Activated CD4-positive, alpha-beta T cell treated with anti-CD3 and anti-CD28 coated beads for 36 hours (primary cell): ENCODE measurements around the gene RHOT2. TPM values are rescaled to one million over a fixed set of nuclear protein-coding genes. Genes with fewer than 3 reads are reported as not detected.

Source experiments
- ATAC-seq: fragments of 200-7000 bp; cut with Tn5 transposase; one replicate; pipeline ENCODE4 v1.10.0; 2021; ENCODE audit warnings: mild to moderate bottlenecking, moderate library complexity
- CTCF ChIA-PET: fragments of 350-600 bp; sonication (Branson Sonifier 250); formaldehyde crosslinking; loops from one replicate; lab custom pipeline; 2021; ENCODE audit warnings: antibody characterized with exemption; lab: Charles Lee
- POLR2A ChIA-PET: fragments of 350-600 bp; sonication (Branson Sonifier 250); formaldehyde crosslinking; loops from one replicate; lab custom pipeline; 2021; ENCODE audit warnings: antibody characterized with exemption, inconsistent platforms; lab: Charles Lee
- DNase-seq: peaks from one replicate; pipeline ENCODE4 v3.0.0-alpha.2; 2020
- H3K27ac Mint-ChIP-seq: one replicate; pipeline ENCODE4 v1.8.0; 2021; ENCODE audit warnings: mixed read lengths
- H3K27me3 Mint-ChIP-seq: one replicate; pipeline ENCODE4 v1.8.0; 2021; ENCODE audit warnings: mixed read lengths
- H3K36me3 Mint-ChIP-seq: one replicate; pipeline ENCODE4 v1.8.0; 2021; ENCODE audit warnings: low read depth, mixed read lengths
- H3K4me1 Mint-ChIP-seq: one replicate; pipeline ENCODE4 v1.8.0; 2021; ENCODE audit warnings: mixed read lengths
- H3K4me3 Mint-ChIP-seq: one replicate; pipeline ENCODE4 v1.8.0; 2021; ENCODE audit warnings: mild to moderate bottlenecking, moderate library complexity, mixed read lengths
- H3K9me3 Mint-ChIP-seq: one replicate; pipeline ENCODE4 v1.8.0; 2021; ENCODE audit warnings: low read depth, mixed read lengths
- intact Hi-C, 2 experiments: fragments of 100-400 bp; cut with DNase I in 1 of 2; cut with micrococcal nuclease in 1 of 2; formaldehyde crosslinking; loops; one replicate each; pipeline versions ENCODE4 v1.14.2 to v1.15.1; 2022 to 2024; cut with DNase I, micrococcal nuclease
- total RNA-seq, 2 experiments: library from RNA; stranded (reverse); gene quantifications; one replicate each; pipeline ENCODE4 v1.2.3, GENCODE V29; 2021

Gene RHOT2
- total RNA-seq, 2 experiments from 2014 or later: 123 to 130 TPM

- Mint-ChIP-seq H3K9me3 (no peaks in the 10 kb centered on the region), H3K27ac (no peak overlapping the region), H3K27me3 (no peaks in the 10 kb centered on the region), H3K4me1 (peaks cover 13% of the 10 kb centered on the region), H3K4me3 (peak overlapping the region; percentile 48), H3K36me3 (peaks cover 7% of the 10 kb centered on the region)
- no peak for ATAC-seq
- intact Hi-C loops: no loop called here
- DNase-seq: no peak
- ChIA-PET POLR2A (no interaction called here), CTCF (interaction anchor here (0.6 kb wide), 1 partner anchor 1570 kb away, joined by 4 read pairs; no protein-coding TSS in a partner anchor)
Measured at GRCh38 chr16:634051-634670, 33.8 kb upstream of the RHOT2 start.

- CTCF ChIA-PET: interaction anchor here (0.6 kb wide), 2 partner anchors 68 to 88 kb away, joined by 3 to 7 read pairs; no protein-coding TSS in a partner anchor
- Mint-ChIP-seq H3K4me1 (peaks cover 13% of the 10 kb centered on the region), H3K9me3 (no peaks in the 10 kb centered on the region), H3K36me3 (peaks cover 7% of the 10 kb centered on the region), H3K4me3 (peak overlapping the region; percentile 87), H3K27me3 (no peaks in the 10 kb centered on the region), H3K27ac (no peak overlapping the region)
- DNase-seq (no peak), ATAC-seq (no peak)
- intact Hi-C loops: loop anchor here (5.0 kb wide), 3 partner anchors 47 to 253 kb away; partner anchors contain the start of genes CAPN15 (in 1 of the 2), JMJD8 (in 1 of the 2), PGAP6 (in 1 of the 2) and STUB1 (in 1 of the 2)
- POLR2A ChIA-PET: no interaction called here
Measured at GRCh38 chr16:634996-635395, 32.9 kb upstream of the RHOT2 start.

GRCh38 chr16:635573-636205, 32.2 kb upstream of the RHOT2 start:
- H3K27ac Mint-ChIP-seq: no peak overlapping the region
- intact Hi-C loops: loop anchor here (1.0 to 5.0 kb wide), 22 partner anchors 14 to 785 kb away; partner anchors contain the start of genes CAPN15 (in 2 of the 2), JMJD8 (in 2 of the 2), STUB1 (in 2 of the 2) and CHTF18 (in 1 of the 2)
- H3K4me3 Mint-ChIP-seq: peak overlapping the region; percentile 87
- POLR2A ChIA-PET: interaction anchor here (0.6 to 1.2 kb wide), 2 partner anchors 69 to 1147 kb away, joined by 3 to 6 read pairs; partner anchors contain the start of genes NHLRC4, NUBP2 and SPSB3
- no peaks in the 10 kb centered on the region for H3K27me3 Mint-ChIP-seq
- no peak for ATAC-seq
- H3K4me1 Mint-ChIP-seq: peaks cover 13% of the 10 kb centered on the region
- DNase-seq: peak; percentile 44
- H3K9me3 Mint-ChIP-seq: no peaks in the 10 kb centered on the region
- CTCF ChIA-PET: interaction anchor here (0.6 to 0.8 kb wide), 4 partner anchors 12 to 87 kb away, joined by 3 to 6 read pairs (median 3); no protein-coding TSS in a partner anchor
- H3K36me3 Mint-ChIP-seq: peaks cover 7% of the 10 kb centered on the region

DNA sequence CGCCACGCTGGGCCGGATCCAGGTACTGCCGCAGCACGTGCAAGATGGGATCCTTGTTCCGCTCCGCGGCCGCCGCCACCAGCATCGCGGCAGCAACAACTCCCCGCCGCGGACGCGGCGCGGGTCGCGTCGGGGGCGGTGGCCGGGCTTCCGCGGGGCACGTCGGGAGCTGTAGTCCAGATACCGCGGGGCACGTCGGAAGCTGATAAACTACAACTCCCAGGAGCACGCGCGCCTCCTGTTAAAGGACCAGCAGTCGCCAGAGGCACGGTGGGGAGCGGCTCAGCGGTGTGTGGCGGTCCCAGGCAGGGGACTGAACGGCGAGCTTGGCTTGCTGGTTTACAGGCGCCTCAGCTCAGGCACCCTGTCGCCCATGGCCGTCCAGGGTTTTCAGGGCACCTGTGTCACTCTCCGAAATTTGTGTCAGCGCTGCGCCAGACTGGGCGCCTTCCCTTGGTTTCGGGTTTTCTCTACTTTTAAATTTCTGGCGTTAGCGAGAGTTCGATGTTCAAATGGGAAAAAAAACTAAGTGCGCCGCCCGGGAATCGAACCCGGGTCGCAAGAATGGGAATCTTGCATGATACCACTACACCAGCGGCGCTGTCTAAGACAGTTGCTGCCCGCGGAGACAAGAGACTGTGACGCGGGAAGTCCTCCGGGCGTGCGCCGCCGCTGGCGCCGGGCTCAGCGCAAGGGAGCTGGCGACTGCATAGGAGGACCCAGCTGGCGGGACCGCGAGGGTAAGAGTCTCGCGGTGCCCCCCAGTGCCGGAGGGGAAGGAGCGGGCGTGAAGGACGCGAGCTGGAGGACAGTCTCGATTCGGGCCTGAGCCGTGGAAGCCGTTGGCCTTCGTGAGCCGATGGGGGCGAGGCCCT, 31.5 kb upstream of the RHOT2 start, which contains the start of gene METTL26:
Gene METTL26 (minus strand): TSS at position 100 of the 875 bp plus-strand sequence. CDS start 15 bp downstream, at position 85.
- peak within 1 kb of the TSS; percentile 87 for H3K4me3 Mint-ChIP-seq
- CTCF ChIA-PET: interaction anchor here (0.6 to 1.1 kb wide), 5 partner anchors 12 to 110 kb away, joined by 3 to 6 read pairs (median 3); partner anchors contain the start of gene RHBDL1
- H3K27me3 Mint-ChIP-seq: no peaks in the 10 kb centered on the region
- H3K4me1 Mint-ChIP-seq: peaks cover 13% of the 10 kb centered on the region
- peak within 1 kb of the TSS; percentile 91 for H3K27ac Mint-ChIP-seq
- no peaks in the 10 kb centered on the region for H3K9me3 Mint-ChIP-seq
- peak; percentile 97 for DNase-seq
- intact Hi-C loops: loop anchor here (1.0 to 5.0 kb wide), 23 partner anchors 13 to 784 kb away; partner anchors contain the start of genes CAPN15 (in 2 of the 2), JMJD8 (in 2 of the 2), STUB1 (in 2 of the 2) and AXIN1 (in 1 of the 2)
- POLR2A ChIA-PET: interaction anchor here (0.7 to 1.2 kb wide), 2 partner anchors 13 to 1146 kb away, joined by 3 to 4 read pairs; partner anchors contain the start of genes NUBP2, SPSB3 and WDR90
- ATAC-seq: peak; percentile 89
- peaks cover 7% of the 10 kb centered on the region for H3K36me3 Mint-ChIP-seq

GRCh38 chr16:637081-638018, 30.6 kb upstream of the RHOT2 start:
- peak; percentile 51 for ATAC-seq
- H3K27me3 Mint-ChIP-seq: no peaks in the 10 kb centered on the region
- peak overlapping the region; percentile 87 for H3K4me3 Mint-ChIP-seq
- H3K4me1 Mint-ChIP-seq: peaks cover 13% of the 10 kb centered on the region
- CTCF ChIA-PET: interaction anchor here (1.1 kb wide), 1 partner anchor 38 kb away, joined by 3 read pairs; the partner anchor contains the start of gene RHBDL1
- peaks cover 7% of the 10 kb centered on the region for H3K36me3 Mint-ChIP-seq
- peak; percentile 97 for DNase-seq
- peak overlapping the region; percentile 91 for H3K27ac Mint-ChIP-seq
- no peaks in the 10 kb centered on the region for H3K9me3 Mint-ChIP-seq
- intact Hi-C loops: loop anchor here (1.0 to 5.0 kb wide), 8 partner anchors 45 to 783 kb away; partner anchors contain the start of genes AXIN1 (in 1 of the 2), CAPN15 (in 1 of the 2), JMJD8 (in 1 of the 2) and LMF1 (in 1 of the 2)
- POLR2A ChIA-PET: no interaction called here

DNA sequence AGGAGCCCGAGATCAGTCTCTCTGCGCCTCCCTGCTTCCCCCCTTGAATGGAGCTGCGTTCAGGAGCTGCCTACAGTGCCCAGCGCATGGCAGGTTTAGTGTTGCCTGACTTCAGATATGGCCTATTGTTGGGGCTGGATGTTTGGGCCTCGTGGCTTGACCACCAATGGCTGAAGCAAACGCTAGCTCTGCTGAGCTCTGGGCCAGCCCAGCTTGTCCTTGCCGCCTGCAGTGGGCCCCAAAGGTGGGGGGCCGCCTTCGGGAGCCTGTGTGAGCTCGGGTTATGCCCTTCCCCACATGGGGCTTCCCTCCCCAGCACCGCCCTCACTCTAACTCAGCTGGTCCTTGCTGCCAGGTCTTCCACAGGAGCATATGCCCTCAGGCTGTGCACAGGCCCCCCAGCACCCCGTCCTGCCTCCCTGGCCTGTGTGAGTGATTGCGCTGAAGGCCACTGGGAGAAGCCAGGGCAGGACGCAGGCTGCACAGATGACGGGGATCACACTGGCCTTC, 29.8 kb upstream of the RHOT2 start:
- Mint-ChIP-seq H3K9me3 (no peaks in the 10 kb centered on the region), H3K27ac (no peak overlapping the region), H3K27me3 (no peaks in the 10 kb centered on the region), H3K4me1 (peaks cover 13% of the 10 kb centered on the region), H3K36me3 (peaks cover 7% of the 10 kb centered on the region), H3K4me3 (no peak overlapping the region)
- intact Hi-C loops: loop anchor here (5.0 kb wide), 3 partner anchors 44 to 256 kb away; partner anchors contain the start of genes CAPN15 (in 1 of the 2), JMJD8 (in 1 of the 2), PGAP6 (in 1 of the 2) and STUB1 (in 1 of the 2)
- ChIA-PET CTCF (no interaction called here), POLR2A (no interaction called here)
- ATAC-seq: no peak
- no peak for DNase-seq

DNA sequence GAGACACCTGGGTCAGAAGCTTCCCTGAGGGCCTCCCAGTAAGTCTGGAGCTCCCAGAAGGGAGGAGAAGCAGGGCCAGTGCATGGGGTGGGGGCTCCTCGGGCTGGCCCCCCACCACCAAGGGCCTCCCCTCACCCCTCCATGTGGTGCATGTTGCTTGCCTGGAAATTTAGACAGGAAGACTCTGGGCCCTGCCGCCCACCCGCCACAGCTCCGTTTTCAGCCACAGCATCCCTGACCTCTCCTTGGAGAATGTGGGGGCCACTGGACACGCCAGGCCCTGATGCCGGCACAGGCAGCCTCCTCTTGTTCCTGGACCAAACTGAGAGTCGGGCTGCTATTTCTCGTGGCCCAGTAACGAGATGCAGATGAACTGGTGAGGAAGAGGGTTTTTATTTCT, 29.1 kb upstream of the RHOT2 start:
- no peaks in the 10 kb centered on the region for H3K9me3 Mint-ChIP-seq
- DNase-seq (no peak), ATAC-seq (no peak)
- no peak overlapping the region for H3K4me3 Mint-ChIP-seq
- peaks cover 16% of the 10 kb centered on the region for H3K4me1 Mint-ChIP-seq
- ChIA-PET POLR2A (no interaction called here), CTCF (no interaction called here)
- no peak overlapping the region for H3K27ac Mint-ChIP-seq
- intact Hi-C loops: loop anchor here (5.0 kb wide), 3 partner anchors 43 to 257 kb away; partner anchors contain the start of genes CAPN15 (in 1 of the 2), JMJD8 (in 1 of the 2), PGAP6 (in 1 of the 2) and STUB1 (in 1 of the 2)
- peaks cover 7% of the 10 kb centered on the region for H3K36me3 Mint-ChIP-seq
- H3K27me3 Mint-ChIP-seq: no peaks in the 10 kb centered on the region

DNA sequence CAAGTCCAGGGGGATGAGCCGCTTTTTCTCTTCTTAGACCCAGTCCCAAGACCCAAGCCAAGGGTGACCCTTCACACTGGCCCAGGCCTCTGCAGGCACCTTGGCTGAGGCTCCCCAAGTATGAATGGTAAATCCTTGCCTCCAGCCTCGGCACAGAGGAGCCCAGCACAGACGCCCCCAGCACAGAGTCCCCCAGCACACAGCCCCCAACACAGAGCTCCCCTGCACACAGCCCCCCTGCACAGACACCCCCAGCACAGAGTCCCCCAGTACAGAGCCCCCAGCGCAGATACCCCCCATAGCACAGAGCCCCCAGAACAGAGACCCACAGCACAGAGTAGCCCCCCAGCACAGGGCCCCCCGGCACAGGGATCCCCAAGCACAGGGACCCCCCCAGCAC, 27.3 kb upstream of the RHOT2 start:
- Mint-ChIP-seq H3K36me3 (peaks cover 8% of the 10 kb centered on the region), H3K27ac (no peak overlapping the region), H3K27me3 (no peaks in the 10 kb centered on the region), H3K4me3 (no peak overlapping the region), H3K9me3 (no peaks in the 10 kb centered on the region), H3K4me1 (peaks cover 19% of the 10 kb centered on the region)
- ATAC-seq (no peak), DNase-seq (no peak)
- ChIA-PET POLR2A (no interaction called here), CTCF (interaction anchor here (0.6 kb wide), 1 partner anchor 114 kb away, joined by 4 read pairs; no protein-coding TSS in a partner anchor)
- intact Hi-C loops: loop anchor here in 1 of 2 experiments (1.0 kb wide), 2 partner anchors 9 to 39 kb away; partner anchors contain the start of gene WDR90

DNA sequence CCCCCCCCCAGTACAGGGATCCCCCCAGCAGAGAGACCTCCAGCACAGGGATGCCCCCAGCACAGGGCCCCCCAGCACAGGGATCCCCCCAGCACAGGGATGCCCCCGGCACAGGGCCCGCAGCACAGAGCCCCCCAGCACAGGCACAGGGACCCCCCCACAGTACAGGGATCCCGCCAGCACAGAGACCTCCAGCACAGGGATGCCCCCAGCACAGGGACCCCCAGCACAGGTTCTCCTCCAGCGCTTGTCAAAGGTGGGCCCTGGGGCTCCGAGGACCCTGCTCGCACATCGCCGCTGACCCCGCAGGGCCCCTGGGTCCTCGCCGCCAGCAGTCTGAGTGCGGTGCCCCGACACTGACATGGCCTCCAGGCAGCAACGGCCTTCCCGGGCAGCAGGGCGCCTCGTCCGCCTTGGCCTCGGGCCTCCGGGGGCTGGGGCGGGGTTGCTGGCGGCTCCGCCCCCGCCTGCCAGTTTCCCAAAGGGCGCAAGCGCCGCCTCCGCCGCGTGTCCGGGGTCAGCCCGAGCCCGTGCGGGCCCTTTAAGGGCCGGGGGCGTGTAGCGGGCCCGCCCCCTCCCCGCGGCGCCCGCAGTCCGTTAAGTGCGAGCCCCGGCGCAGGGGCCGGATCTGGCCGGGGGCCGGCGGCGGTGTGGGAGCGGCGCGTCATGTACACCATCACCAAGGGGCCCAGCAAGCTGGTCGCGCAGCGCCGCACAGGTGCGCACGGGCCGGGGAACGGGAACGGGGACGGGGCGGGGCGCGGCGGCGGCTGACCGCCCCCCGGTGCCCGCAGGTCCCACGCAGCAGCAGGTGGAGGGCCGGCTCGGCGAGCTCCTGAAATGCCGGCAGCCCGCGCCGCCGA, 26.4 kb upstream of the RHOT2 start, which contains the start of gene MCRIP2:
Gene MCRIP2 (plus strand): TSS at position 503 of the 863 bp plus-strand sequence. CDS start 164 bp downstream, at position 667.
- ATAC-seq (peak; percentile 60), DNase-seq (peak; percentile 85)
- peak within 1 kb of the TSS; percentile 75 for H3K4me3 Mint-ChIP-seq
- intact Hi-C loops: loop anchor here in 1 of 2 experiments (1.0 kb wide), 2 partner anchors 8 to 38 kb away; partner anchors contain the start of gene WDR90
- peaks cover 17% of the 10 kb centered on the region for H3K4me1 Mint-ChIP-seq
- H3K27me3 Mint-ChIP-seq: no peaks in the 10 kb centered on the region
- H3K36me3 Mint-ChIP-seq: peaks cover 8% of the 10 kb centered on the region
- ChIA-PET POLR2A (no interaction called here), CTCF (no interaction called here)
- H3K27ac Mint-ChIP-seq: no peak within 1 kb of the TSS
- H3K9me3 Mint-ChIP-seq: no peaks in the 10 kb centered on the region
